GM23338 (cell line): Measurements from ENCODE around the gene AARS2. TPM values are rescaled to one million over a fixed set of nuclear protein-coding genes. Genes with fewer than 3 reads are reported as not detected.

Experiments
- ATAC-seq: fragments of 200-7000 bp; cut with Tn5 transposase; 3 replicates; pipeline ENCODE4 v1.9.1; 2020
- DNase-seq: peaks from one replicate; pipeline ENCODE4 v3.0.0-alpha.2; 2015; ENCODE audit warnings: low spot score
- H2AFZ ChIP-seq: fragments of 200-600 bp; sonication (generic); 2 replicates; pipeline ENCODE4 v1.8.0; 2016; ENCODE audit warnings: antibody characterized with exemption, mild to moderate bottlenecking, moderate library complexity
- H3F3A ChIP-seq: fragments of 200-600 bp; sonication (generic); replicated peaks from 2 replicates; pipeline ENCODE4 v1.8.0; 2017; ENCODE audit warnings: antibody characterized with exemption, mixed run types, low read depth
- H3K27ac ChIP-seq: fragments of 200-600 bp; sonication (generic); 2 replicates; pipeline ENCODE4 v1.6.1; 2016; ENCODE audit warnings: low read depth
- H3K27me3 ChIP-seq: fragments of 200-600 bp; sonication (generic); 2 replicates; pipeline ENCODE4 v1.8.0; 2016; ENCODE audit warnings: mild to moderate bottlenecking, mixed run types, moderate library complexity; ENCODE audit not compliant: insufficient read depth
- H3K36me3 ChIP-seq: fragments of 200-600 bp; sonication (generic); 2 replicates; pipeline ENCODE4 v1.8.0; 2016; ENCODE audit warnings: mild to moderate bottlenecking; ENCODE audit not compliant: insufficient read depth
- H3K4me1 ChIP-seq: fragments of 200-600 bp; sonication (generic); 2 replicates; pipeline ENCODE4 v1.8.0; 2016; ENCODE audit warnings: mild to moderate bottlenecking, moderate library complexity; ENCODE audit not compliant: insufficient read depth
- H3K4me2 ChIP-seq: fragments of 200-600 bp; sonication (generic); 2 replicates; pipeline ENCODE4 v1.7.1; 2017; ENCODE audit warnings: mixed run types
- H3K4me3 ChIP-seq: fragments of 200-600 bp; sonication (generic); 2 replicates; pipeline ENCODE4 v1.6.1; 2016; ENCODE audit warnings: mixed run types
- H3K79me2 ChIP-seq: fragments of 200-600 bp; sonication (generic); replicated peaks from 2 replicates; pipeline ENCODE4 v1.8.0; 2017; ENCODE audit warnings: mild to moderate bottlenecking; ENCODE audit not compliant: insufficient read depth
- H3K9me2 ChIP-seq: fragments of 200-600 bp; sonication (generic); 2 replicates; pipeline ENCODE4 v1.8.0; 2017; ENCODE audit not compliant: insufficient read depth
- H4K20me1 ChIP-seq: fragments of 200-600 bp; sonication (generic); replicated peaks from 2 replicates; pipeline ENCODE4 v1.8.0; 2017; ENCODE audit warnings: mild to moderate bottlenecking; ENCODE audit not compliant: insufficient read depth
- H3K27ac Mint-ChIP-seq: 2 replicates; pipeline ENCODE4 v1.8.0; 2020; ENCODE audit warnings: inconsistent platforms, mild to moderate bottlenecking, moderate library complexity, mixed read lengths
- H3K27me3 Mint-ChIP-seq: 3 replicates; pipeline ENCODE4 v1.8.0; 2022; ENCODE audit warnings: low read depth, mild to moderate bottlenecking, moderate library complexity, mixed read lengths, inconsistent platforms; ENCODE audit not compliant: insufficient read depth, poor library complexity
- H3K36me3 Mint-ChIP-seq: 3 replicates; pipeline ENCODE4 v1.8.0; 2021; ENCODE audit warnings: low read depth, mild to moderate bottlenecking, inconsistent platforms, moderate library complexity, mixed read lengths
- H3K4me1 Mint-ChIP-seq: 3 replicates; pipeline ENCODE4 v1.8.0; 2020; ENCODE audit warnings: mild to moderate bottlenecking, inconsistent platforms, mixed read lengths
- H3K4me3 Mint-ChIP-seq: 3 replicates; pipeline ENCODE4 v1.8.0; 2021; ENCODE audit warnings: moderate library complexity, mild to moderate bottlenecking, inconsistent platforms, mixed read lengths
- H3K9me3 Mint-ChIP-seq: 3 replicates; pipeline ENCODE4 v1.8.0; 2020; ENCODE audit warnings: moderate library complexity, mild to moderate bottlenecking, inconsistent platforms, mixed read lengths
- POLR2AphosphoS5 ChIP-seq: IDR thresholded peaks from 2 replicates; pipeline ENCODE4 v1.6.1; 2016; ENCODE audit warnings: antibody characterized with exemption, low read depth
- STAT1 ChIP-seq: IDR thresholded peaks from one replicate; pipeline ENCODE4 v1.6.1; 2016; ENCODE audit warnings: antibody characterized with exemption; ENCODE audit not compliant: unreplicated experiment
- polyA plus RNA-seq: library from polyadenylated mRNA; unstranded; fragments of >200 nt; fragmentation: Nextera tagmentation; extraction: Ambion mirVana; gene quantifications from 2 replicates; pipeline ENCODE4 v1.2.1, GENCODE V29; 2016
- total RNA-seq: library from RNA; depleted of rRNA; stranded (reverse); fragments of >200 nt; shearing (Covaris generic); gene quantifications from 2 replicates; pipeline ENCODE4 v1.2.3, GENCODE V29; 2014
- TF ChIP-seq, protein P1 (sequence below), 2 experiments: fragments of 200-600 bp in 1 of 2; sonication (generic) in 1 of 2; conservative IDR thresholded peaks; 2 replicates each; pipeline versions ENCODE4 v1.5.1 to v1.6.1; 2016 to 2017; ENCODE audit warnings: antibody characterized with exemption in 2 of 2, low read depth in 2 of 2, mild to moderate bottlenecking in 2 of 2, moderate library complexity in 1 of 2
- TF ChIP-seq, protein P2 (sequence below): fragments of 250-450 bp; sonication (Bioruptor Pico); IDR thresholded peaks from 2 replicates; pipeline ENCODE4 v1.5.0; 2020; ENCODE audit warnings: mild to moderate bottlenecking, moderate library complexity

AARS2 gene
- total and polyA plus RNA-seq, 2 experiments from 2014 or later: 6.5 to 23.2 TPM

DNA sequence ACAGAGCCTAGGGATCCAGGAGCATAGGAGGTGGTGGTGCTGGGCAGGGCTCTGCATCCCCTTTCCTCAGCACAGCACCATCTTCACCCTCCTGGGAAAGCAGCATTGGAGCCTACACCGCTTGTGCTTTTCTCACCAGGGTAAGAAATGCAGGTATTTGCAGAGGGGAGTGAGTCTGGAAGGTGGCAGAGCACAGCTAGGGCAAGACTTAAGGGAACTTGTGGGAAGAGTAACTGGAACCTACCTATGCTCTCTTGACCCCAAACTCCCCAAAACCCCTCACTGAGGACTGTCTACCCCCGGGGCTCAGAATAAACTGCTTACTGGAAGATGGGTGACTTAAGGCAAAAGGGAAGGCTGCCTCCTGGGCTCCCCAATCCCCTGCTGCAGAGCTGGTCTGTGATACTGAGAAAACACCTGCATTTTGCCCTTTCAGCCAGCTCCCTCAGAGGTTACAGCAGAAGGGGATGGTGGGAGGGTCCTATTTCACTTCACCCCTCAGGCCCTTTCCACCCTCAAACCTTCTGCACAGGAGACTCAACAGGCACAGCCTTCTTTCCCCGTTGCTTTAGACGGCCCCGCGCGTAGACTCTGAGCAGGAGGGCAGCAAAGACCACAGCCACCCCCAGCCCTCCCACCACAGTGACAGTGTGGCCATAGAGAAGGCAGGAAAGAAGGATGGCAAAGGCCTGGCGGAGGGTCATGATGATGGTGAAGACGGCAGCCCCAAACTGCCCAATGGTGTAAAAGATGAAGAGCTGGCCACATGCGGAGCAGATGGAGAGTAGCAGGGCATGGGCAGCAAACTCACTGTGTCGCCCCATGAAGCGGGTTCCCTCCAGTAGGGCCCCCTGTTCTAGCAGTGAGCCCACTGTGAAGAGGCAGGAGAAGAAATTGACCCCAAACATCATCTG lies 58.7 kb downstream of the AARS2 start:
- H3K27me3 Mint-ChIP-seq: peaks cover 62% of the 10 kb centered on the region
- H4K20me1 ChIP-seq: peaks cover 39% of the 10 kb centered on the region
- peak; percentile 51 for TF ChIP-seq POLR2AphosphoS5
- no peak for TF ChIP-seq STAT1
- H3K4me3 Mint-ChIP-seq: peak overlapping the region; percentile 96
- H3K4me1 Mint-ChIP-seq: peaks cover 62% of the 10 kb centered on the region
- H3K36me3 Mint-ChIP-seq: peaks cover 79% of the 10 kb centered on the region
- H3K4me2 ChIP-seq: no peak overlapping the region
- ATAC-seq (peak; percentile 2), DNase-seq (no peak)
- H3K36me3 ChIP-seq: peaks cover 49% of the 10 kb centered on the region
- H3K79me2 ChIP-seq: peaks cover 39% of the 10 kb centered on the region
- H3K4me1 ChIP-seq: peaks cover 9% of the 10 kb centered on the region; the same call in 1 of the 2 replicates
- H3F3A ChIP-seq: peaks cover 70% of the 10 kb centered on the region
- H3K27ac Mint-ChIP-seq: peak overlapping the region; percentile 58
- peak overlapping the region; percentile 81 for H3K27ac ChIP-seq
- H3K9me2 ChIP-seq: no peaks in the 10 kb centered on the region
- H3K9me3 Mint-ChIP-seq: peaks cover 7% of the 10 kb centered on the region
- H2AFZ ChIP-seq: no peak overlapping the region
- H3K27me3 ChIP-seq: no peaks in the 10 kb centered on the region
- H3K4me3 ChIP-seq: no peak overlapping the region

DNA sequence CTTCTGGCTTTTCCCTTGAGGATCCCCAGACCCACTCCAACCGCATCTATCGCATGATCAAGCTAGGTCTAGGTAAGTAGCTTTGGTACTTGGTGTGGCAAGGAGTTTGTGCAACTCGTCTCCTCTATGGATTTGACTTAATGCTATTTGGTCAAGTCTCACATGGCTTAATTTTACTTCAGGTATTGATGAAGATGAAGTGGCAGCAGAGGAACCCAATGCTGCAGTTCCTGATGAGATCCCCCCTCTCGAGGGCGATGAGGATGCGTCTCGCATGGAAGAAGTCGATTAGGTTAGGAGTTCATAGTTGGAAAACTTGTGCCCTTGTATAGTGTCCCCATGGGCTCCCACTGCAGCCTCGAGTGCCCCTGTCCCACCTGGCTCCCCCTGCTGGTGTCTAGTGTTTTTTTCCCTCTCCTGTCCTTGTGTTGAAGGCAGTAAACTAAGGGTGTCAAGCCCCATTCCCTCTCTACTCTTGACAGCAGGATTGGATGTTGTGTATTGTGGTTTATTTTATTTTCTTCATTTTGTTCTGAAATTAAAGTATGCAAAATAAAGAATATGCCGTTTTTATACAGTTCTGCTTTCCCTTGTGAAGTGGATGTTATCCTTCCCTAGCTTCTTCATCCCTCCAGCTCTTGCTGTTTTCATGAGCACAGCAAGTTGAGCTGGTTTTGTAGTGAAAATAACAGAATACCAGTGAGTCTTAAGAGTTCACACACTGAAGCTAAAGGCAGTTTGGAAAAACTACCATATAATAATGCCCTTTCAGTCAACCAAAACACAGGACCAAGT lies 59.6 kb downstream of the AARS2 start:
- H3K27me3 Mint-ChIP-seq: peaks cover 71% of the 10 kb centered on the region
- peaks cover 69% of the 10 kb centered on the region for H3K4me1 Mint-ChIP-seq
- Histone ChIP-seq H3K4me2 (no peak overlapping the region), H2AFZ (no peak overlapping the region), H3K79me2 (peaks cover 48% of the 10 kb centered on the region), H3K36me3 (peaks cover 59% of the 10 kb centered on the region), H3K4me1 (peaks cover 18% of the 10 kb centered on the region), H3K4me3 (no peak overlapping the region), H3F3A (peaks cover 79% of the 10 kb centered on the region), H3K9me2 (no peaks in the 10 kb centered on the region), H3K27me3 (no peaks in the 10 kb centered on the region), H4K20me1 (peaks cover 49% of the 10 kb centered on the region), H3K27ac (peak overlapping the region; percentile 99)
- ATAC-seq (peak; percentile 5), DNase-seq (peak; percentile 83)
- peak; percentile 1; the same call in 1 of the 2 replicates for TF ChIP-seq POLR2AphosphoS5
- TF ChIP-seq, protein P1, sequence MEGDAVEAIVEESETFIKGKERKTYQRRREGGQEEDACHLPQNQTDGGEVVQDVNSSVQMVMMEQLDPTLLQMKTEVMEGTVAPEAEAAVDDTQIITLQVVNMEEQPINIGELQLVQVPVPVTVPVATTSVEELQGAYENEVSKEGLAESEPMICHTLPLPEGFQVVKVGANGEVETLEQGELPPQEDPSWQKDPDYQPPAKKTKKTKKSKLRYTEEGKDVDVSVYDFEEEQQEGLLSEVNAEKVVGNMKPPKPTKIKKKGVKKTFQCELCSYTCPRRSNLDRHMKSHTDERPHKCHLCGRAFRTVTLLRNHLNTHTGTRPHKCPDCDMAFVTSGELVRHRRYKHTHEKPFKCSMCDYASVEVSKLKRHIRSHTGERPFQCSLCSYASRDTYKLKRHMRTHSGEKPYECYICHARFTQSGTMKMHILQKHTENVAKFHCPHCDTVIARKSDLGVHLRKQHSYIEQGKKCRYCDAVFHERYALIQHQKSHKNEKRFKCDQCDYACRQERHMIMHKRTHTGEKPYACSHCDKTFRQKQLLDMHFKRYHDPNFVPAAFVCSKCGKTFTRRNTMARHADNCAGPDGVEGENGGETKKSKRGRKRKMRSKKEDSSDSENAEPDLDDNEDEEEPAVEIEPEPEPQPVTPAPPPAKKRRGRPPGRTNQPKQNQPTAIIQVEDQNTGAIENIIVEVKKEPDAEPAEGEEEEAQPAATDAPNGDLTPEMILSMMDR (conservative IDR thresholded peaks at IDR 0.05; ENCODE audit: low read depth in 2 of 2): peak; percentile 66 to 72
- TF ChIP-seq, protein P2, sequence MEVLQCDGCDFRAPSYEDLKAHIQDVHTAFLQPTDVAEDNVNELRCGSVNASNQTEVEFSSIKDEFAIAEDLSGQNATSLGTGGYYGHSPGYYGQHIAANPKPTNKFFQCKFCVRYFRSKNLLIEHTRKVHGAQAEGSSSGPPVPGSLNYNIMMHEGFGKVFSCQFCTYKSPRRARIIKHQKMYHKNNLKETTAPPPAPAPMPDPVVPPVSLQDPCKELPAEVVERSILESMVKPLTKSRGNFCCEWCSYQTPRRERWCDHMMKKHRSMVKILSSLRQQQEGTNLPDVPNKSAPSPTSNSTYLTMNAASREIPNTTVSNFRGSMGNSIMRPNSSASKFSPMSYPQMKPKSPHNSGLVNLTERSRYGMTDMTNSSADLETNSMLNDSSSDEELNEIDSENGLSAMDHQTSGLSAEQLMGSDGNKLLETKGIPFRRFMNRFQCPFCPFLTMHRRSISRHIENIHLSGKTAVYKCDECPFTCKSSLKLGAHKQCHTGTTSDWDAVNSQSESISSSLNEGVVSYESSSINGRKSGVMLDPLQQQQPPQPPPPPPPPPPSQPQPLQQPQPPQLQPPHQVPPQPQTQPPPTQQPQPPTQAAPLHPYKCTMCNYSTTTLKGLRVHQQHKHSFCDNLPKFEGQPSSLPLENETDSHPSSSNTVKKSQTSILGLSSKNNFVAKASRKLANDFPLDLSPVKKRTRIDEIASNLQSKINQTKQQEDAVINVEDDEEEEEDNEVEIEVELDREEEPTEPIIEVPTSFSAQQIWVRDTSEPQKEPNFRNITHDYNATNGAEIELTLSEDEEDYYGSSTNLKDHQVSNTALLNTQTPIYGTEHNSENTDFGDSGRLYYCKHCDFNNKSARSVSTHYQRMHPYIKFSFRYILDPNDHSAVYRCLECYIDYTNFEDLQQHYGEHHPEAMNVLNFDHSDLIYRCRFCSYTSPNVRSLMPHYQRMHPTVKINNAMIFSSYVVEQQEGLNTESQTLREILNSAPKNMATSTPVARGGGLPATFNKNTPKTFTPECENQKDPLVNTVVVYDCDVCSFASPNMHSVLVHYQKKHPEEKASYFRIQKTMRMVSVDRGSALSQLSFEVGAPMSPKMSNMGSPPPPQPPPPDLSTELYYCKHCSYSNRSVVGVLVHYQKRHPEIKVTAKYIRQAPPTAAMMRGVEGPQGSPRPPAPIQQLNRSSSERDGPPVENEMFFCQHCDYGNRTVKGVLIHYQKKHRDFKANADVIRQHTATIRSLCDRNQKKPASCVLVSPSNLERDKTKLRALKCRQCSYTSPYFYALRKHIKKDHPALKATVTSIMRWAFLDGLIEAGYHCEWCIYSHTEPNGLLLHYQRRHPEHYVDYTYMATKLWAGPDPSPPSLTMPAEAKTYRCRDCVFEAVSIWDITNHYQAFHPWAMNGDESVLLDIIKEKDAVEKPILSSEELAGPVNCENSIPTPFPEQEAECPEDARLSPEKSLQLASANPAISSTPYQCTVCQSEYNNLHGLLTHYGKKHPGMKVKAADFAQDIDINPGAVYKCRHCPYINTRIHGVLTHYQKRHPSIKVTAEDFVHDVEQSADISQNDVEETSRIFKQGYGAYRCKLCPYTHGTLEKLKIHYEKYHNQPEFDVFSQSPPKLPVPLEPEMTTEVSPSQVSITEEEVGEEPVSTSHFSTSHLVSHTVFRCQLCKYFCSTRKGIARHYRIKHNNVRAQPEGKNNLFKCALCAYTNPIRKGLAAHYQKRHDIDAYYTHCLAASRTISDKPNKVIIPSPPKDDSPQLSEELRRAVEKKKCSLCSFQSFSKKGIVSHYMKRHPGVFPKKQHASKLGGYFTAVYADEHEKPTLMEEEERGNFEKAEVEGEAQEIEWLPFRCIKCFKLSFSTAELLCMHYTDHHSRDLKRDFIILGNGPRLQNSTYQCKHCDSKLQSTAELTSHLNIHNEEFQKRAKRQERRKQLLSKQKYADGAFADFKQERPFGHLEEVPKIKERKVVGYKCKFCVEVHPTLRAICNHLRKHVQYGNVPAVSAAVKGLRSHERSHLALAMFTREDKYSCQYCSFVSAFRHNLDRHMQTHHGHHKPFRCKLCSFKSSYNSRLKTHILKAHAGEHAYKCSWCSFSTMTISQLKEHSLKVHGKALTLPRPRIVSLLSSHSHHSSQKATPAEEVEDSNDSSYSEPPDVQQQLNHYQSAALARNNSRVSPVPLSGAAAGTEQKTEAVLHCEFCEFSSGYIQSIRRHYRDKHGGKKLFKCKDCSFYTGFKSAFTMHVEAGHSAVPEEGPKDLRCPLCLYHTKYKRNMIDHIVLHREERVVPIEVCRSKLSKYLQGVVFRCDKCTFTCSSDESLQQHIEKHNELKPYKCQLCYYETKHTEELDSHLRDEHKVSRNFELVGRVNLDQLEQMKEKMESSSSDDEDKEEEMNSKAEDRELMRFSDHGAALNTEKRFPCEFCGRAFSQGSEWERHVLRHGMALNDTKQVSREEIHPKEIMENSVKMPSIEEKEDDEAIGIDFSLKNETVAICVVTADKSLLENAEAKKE (CRISPR knock-in tag): no peak
- peak overlapping the region; percentile 34; the same call in 1 of the 3 replicates for H3K4me3 Mint-ChIP-seq
- H3K36me3 Mint-ChIP-seq: peaks cover 82% of the 10 kb centered on the region
- H3K27ac Mint-ChIP-seq: no peak overlapping the region; the same call in 1 of the 2 replicates
- H3K9me3 Mint-ChIP-seq: peaks cover 9% of the 10 kb centered on the region
